GM12892 (cell line): ENCODE results near the gene DIAPH1.

Experiments used
- POLR2A ChIP-seq: IDR thresholded peaks from 2 replicates; pipeline ENCODE4 v1.6.1; 2011; ENCODE audit warnings: low read depth, low read length, control low read depth
- POLR2AphosphoS5 ChIP-seq: IDR thresholded peaks from 2 replicates; pipeline ENCODE4 v1.6.1; 2011; ENCODE audit warnings: low read depth, low read length, control low read depth
- TAF1 ChIP-seq: IDR thresholded peaks from 2 replicates; pipeline ENCODE4 v1.6.1; 2011; ENCODE audit warnings: low read depth, mild to moderate bottlenecking, control low read depth, low read length, borderline replicate concordance

DNA sequence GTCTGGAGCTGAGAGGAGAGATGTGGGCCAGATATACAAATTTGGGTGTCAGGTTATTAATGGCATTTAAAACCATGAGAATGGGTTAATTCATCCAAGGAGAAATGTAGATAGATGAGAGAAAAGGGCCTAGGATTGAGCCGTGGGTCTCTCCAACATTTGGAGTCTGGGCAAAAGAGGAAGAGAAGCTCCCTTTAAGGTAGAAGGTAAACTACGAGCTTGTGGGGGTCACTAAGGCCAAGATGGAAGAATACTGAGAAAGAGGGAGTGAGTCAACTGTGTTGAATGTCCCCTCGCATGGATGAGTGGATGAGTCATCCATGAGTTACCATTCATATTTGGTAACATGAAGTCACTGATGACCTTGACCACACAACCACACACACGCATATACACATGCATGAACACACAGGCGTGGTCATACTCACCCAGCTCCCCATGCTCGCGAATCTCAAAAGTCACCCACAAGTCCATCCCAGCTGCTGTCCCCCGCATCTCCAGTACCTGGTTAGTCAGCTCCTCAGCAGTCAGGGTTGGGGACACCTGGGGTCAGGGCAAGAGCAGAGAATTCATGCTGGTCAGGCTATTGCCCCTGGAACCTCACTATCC is 39.2 kb upstream of the DIAPH1 start:
- no peak for TF ChIP-seq POLR2A
- no peak for TF ChIP-seq TAF1
- TF ChIP-seq POLR2AphosphoS5: no peak
